HFFc6 (cell line): Measurements from ENCODE around the gene KLHL41. TPM values are rescaled to one million over a fixed set of nuclear protein-coding genes. Genes with fewer than 3 reads are reported as not detected.
A peak's percentile ranks its signal among the peaks of the same experiment; 100 is the strongest.
"Not testable (repeated sequence)": the region's sequence is repeated elsewhere in the genome, so short reads cannot be mapped to it uniquely, and the experiment has no call there.

Source experiments
- DNase-seq: peaks from one replicate; pipeline ENCODE4 v3.0.0-alpha.2; 2018
- H3K27ac Mint-ChIP-seq: 2 replicates; pipeline ENCODE4 v1.8.0; 2020; ENCODE audit warnings: mild to moderate bottlenecking, mixed read lengths
- H3K27me3 Mint-ChIP-seq: 2 replicates; pipeline ENCODE4 v1.8.0; 2021; ENCODE audit warnings: mild to moderate bottlenecking, moderate library complexity, mixed read lengths; ENCODE audit not compliant: insufficient read depth
- H3K36me3 Mint-ChIP-seq: 2 replicates; pipeline ENCODE4 v1.8.0; 2021; ENCODE audit warnings: low read depth, mixed read lengths
- H3K4me1 Mint-ChIP-seq: 2 replicates; pipeline ENCODE4 v1.8.0; 2020; ENCODE audit warnings: low read depth, mixed read lengths
- H3K4me3 Mint-ChIP-seq: 2 replicates; pipeline ENCODE4 v1.8.0; 2020; ENCODE audit warnings: mild to moderate bottlenecking, moderate library complexity, mixed read lengths
- H3K9me3 Mint-ChIP-seq: 2 replicates; pipeline ENCODE4 v1.8.0; 2020; ENCODE audit warnings: mild to moderate bottlenecking, mixed read lengths
- CTCF ChIP-seq: fragments of 200-600 bp; sonication (generic); IDR thresholded peaks from 2 replicates; pipeline ENCODE4 v1.5.0; 2021; ENCODE audit warnings: antibody characterized with exemption, mild to moderate bottlenecking
- total RNA-seq, 6 experiments: library from RNA; stranded (reverse); fragmentation: NEBNext Ultra II Directional; extraction: Animal tissue kit (Norgen Biotek cat#: 25700); gene quantifications; 2 replicates in 1 of 6; 3 replicates in 5 of 6; pipeline ENCODE4 v1.2.3, GENCODE V29; 2021

The KLHL41 gene
- total RNA-seq, 6 experiments from 2014 or later = 0.09 to 0.31 (median 0.20) TPM; not detected in 1

- H3K4me1 Mint-ChIP-seq = peaks cover 26% of the 10 kb centered on the region
- H3K36me3 Mint-ChIP-seq = peaks cover 6% of the 10 kb centered on the region; the same call in 1 of the 2 replicates
- no peaks in the 10 kb centered on the region for H3K9me3 Mint-ChIP-seq
- DNase-seq = no peak
- peak overlapping the region; percentile 99 for H3K4me3 Mint-ChIP-seq
- TF ChIP-seq CTCF = no peak
- H3K27me3 Mint-ChIP-seq = no peaks in the 10 kb centered on the region; the same call in none of the 2 replicates
- peak overlapping the region; percentile 90 for H3K27ac Mint-ChIP-seq
Measured at GRCh38 chr2:169572821-169573159, 63.3 kb downstream of the KLHL41 start.

- DNase-seq = peak; percentile 82
- no peak for TF ChIP-seq CTCF
- H3K36me3 Mint-ChIP-seq = peaks cover 6% of the 10 kb centered on the region; the same call in 1 of the 2 replicates
- peaks cover 26% of the 10 kb centered on the region for H3K4me1 Mint-ChIP-seq
- H3K4me3 Mint-ChIP-seq = peak within 1 kb of the TSS; percentile 99
- H3K27ac Mint-ChIP-seq = peak within 1 kb of the TSS; percentile 90
- H3K27me3 Mint-ChIP-seq = no peaks in the 10 kb centered on the region; the same call in none of the 2 replicates
- H3K9me3 Mint-ChIP-seq = no peaks in the 10 kb centered on the region
Measured at GRCh38 chr2:169573160-169573973, 63.9 kb downstream of the KLHL41 start, which contains the start of gene FASTKD1. TSS of gene FASTKD1 (minus strand) at chr2:169573865. CDS start at chr2:169572029, 1,836 bp downstream.

- Mint-ChIP-seq H3K27ac (peak overlapping the region; percentile 90), H3K4me1 (peaks cover 30% of the 10 kb centered on the region), H3K4me3 (peak overlapping the region; percentile 99), H3K36me3 (peaks cover 6% of the 10 kb centered on the region; the same call in 1 of the 2 replicates), H3K27me3 (no peaks in the 10 kb centered on the region; the same call in none of the 2 replicates), H3K9me3 (no peaks in the 10 kb centered on the region)
- DNase-seq = no peak
- no peak for TF ChIP-seq CTCF
Measured at GRCh38 chr2:169573974-169574299, 64.4 kb downstream of the KLHL41 start.

- not testable (repeated sequence) for DNase-seq, H3K27ac Mint-ChIP-seq, H3K9me3 Mint-ChIP-seq, H3K27me3 Mint-ChIP-seq, H3K36me3 Mint-ChIP-seq
- Mint-ChIP-seq H3K4me3 (peak overlapping the region; percentile 46; the same call in 1 of the 2 replicates), H3K4me1 (peaks cover 30% of the 10 kb centered on the region)
Measured at GRCh38 chr2:169574539-169574938, 65.0 kb downstream of the KLHL41 start.

GRCh38 chr2:169575264-169575663 is 65.8 kb downstream of the KLHL41 start:
- not testable (repeated sequence) for H3K27ac Mint-ChIP-seq, H3K4me3 Mint-ChIP-seq, DNase-seq, H3K27me3 Mint-ChIP-seq, H3K36me3 Mint-ChIP-seq, H3K9me3 Mint-ChIP-seq
- peaks cover 24% of the 10 kb centered on the region for H3K4me1 Mint-ChIP-seq

Other genes starting within 250 kb of the KLHL41 start
- gene LRP2, start 147.2 kb upstream of the KLHL41 start, total RNA-seq = not detected
- gene BBS5, start 30.2 kb upstream of the KLHL41 start, total RNA-seq = 1 to 10 TPM; 4.8 to 7.0 (median 6.0) TPM
- 10 to 100 TPM; 15.3 to 20.4 (median 17.2) TPM for gene FASTKD1, start 64.2 kb downstream of the KLHL41 start, total RNA-seq
- 10 to 100 TPM; 36.5 to 40.3 (median 38.3) TPM for gene PPIG, start 74.6 kb downstream of the KLHL41 start, total RNA-seq
- gene CFAP210, start 184.7 kb downstream of the KLHL41 start, total RNA-seq = under 1 TPM in 4 of 6 experiments, not detected in 2; 0.10 to 0.19 (median 0.13) TPM
- gene PHOSPHO2, start 184.8 kb downstream of the KLHL41 start, total RNA-seq = 1 to 10 TPM; 1.6 to 2.6 (median 2.0) TPM
- 1 to 10 TPM in 4 of 6 experiments, under 1 TPM in 2; 0.79 to 2.5 (median 1.3) TPM for gene KLHL23, start 224.1 kb downstream of the KLHL41 start, total RNA-seq